G401.6 (cell line): ENCODE results near the gene CACNG6.

ENCODE experiments used
- FAIRE-seq: peaks from 2 replicates; lab custom pipeline; 2012; peaks lifted over from hg19 to GRCh38; lab: Jason Lieb, UNC

The CACNG6 gene

DNA sequence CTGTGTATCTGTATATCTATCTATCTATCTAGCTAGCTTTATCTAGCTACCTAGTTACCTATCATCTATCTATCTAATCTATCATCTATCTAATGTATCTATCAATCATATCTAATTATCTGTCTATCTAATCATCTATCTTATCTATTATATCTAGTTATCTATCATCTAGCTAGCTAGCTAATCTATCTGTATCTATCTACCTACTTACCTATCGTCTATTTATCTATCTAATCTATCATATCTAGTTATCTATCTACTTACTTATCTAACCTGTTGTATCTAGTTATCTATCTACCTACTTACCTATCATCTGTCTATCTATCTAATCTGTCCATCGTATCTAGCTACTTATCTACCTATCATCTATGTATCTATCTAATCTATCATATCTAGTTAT, 54.3 kb downstream of the CACNG6 start:
- no peak for FAIRE-seq

DNA sequence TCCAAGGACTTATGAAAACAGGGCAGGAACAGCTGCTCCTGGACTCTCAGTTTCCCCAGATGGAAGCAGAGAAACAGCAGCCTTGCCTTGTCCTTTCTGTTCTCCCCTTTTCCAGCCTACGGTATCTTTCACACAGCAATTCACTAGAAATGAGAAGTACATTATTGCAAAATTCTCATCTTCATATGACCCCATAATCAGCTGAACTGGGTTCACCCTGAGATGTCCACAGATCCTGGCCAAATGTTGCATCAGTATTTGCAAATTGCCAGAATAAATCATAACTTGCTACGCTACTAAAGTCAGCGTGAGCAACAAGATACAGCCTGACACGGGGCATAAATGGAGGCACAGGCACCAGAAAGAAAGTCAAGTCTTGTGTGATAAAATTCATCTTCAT, 56.2 kb downstream of the CACNG6 start:
- FAIRE-seq, result no peak
